Stimulated activated CD8-positive, alpha-beta memory T cell treated with anti-CD3 and anti-CD28 coated beads, Interleukin-7, amount 100 ng/mL, for 24 hours (primary cell): ENCODE data around the gene CIT.
A peak's percentile ranks its signal among the peaks of the same experiment; 100 is the strongest.
"Not testable (repeated sequence)": the region's sequence is repeated elsewhere in the genome, so short reads cannot be mapped to it uniquely, and the experiment has no call there.

ENCODE experiments used
- DNase-seq: peaks from one replicate; pipeline ENCODE4 v3.0.0-alpha.2; 2020; ENCODE audit warnings: low read depth

CIT gene

DNA sequence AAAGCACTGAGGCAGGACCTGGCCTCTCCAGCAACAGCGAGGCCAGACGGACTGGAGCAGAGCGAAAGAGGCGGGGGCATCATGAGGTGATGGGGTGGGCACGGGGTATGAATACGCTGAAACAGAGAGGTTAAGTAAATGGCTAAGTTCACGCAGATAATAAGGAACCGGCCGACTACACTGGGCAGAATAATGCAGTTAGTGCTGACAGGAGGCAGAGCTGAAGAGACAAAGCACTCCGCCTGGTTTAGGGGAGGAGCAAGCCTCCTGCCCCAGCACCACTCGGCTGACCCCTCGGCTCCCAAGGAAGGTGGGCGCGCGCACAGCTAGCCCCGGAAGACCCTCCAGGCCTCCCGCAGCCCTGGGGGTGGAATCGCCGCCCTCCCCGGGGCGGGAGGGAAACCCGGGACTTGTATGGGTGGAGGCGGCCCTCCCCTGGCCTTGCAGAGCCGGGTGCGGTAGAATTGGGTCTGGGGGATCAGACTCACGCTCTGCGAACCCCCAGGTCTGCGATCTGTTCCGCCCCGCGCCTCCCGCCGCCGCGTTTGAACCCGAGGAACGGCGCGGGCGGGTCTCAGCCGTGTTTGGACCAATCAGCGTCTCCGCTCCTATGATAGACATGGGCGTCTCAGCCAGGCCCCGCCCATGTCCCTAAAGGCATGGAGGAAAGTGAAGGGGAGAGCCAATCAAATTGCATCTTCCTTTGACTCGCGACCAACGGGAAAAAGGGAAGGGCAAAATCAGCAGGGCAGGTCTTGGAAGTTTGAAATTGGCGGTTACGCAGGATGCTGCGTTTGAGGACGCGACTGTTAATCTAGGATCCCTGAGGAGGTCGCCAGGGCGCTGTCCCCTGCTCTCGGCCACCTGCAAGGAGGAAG, at the start of gene CIT:
Gene CIT (minus strand): TSS at position 560 of the 878 bp plus-strand sequence. CDS start 1,152 bp downstream, outside the sequence.
- peak; percentile 64 for DNase-seq

GRCh38 chr12:119925269-119925668, 48.1 kb upstream of the CIT start:
- DNase-seq: no peak

DNA sequence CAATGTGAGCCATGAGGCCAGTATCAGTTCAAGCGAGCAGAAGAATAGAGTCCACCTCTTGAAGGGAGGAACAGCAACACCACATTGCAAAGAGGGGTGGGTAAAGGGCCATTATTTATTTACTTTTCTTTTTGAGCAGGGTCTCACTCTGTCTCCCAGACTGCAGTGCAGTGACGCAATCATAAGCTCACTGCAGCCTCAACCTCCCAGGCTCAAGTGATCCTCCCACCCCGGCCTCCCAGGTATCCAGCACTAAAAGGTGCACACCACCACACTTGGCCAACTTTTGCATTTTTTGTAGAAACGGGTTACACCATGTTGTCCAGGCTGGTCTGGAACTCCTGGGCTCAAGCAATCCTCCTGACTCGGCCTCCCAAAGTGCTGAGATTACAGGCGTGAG, 42.9 kb upstream of the CIT start:
- DNase-seq: no peak

DNA sequence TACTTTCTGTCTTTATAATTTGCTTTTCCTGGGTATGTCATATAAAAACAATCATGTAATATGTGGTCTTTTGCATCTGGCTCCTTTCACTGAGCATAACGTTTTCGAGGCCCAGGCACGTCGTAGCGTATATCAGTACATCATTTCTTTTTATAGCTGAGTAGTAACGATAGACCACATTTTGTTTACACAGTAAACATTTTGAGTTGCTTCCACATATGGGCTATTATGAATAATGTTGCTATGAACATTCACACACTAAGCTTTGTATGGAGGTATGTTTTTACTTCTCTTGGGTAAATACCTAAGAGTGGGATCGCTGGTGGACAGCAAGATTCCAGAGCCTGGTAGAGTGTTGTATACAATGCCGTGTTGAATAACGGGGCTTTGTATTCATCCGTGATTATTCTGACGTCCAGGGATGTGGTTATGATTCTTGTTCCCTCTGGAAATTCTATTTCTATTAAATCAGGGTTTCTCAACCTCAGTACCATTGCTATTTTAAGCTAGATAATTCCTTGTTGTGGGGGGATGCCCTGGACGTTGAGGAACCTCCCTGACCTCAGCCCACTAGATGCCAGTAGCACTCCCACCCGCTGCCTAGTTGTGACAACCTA, 38.9 kb upstream of the CIT start:
- no peak for DNase-seq

GRCh38 chr12:119914666-119915065, 37.5 kb upstream of the CIT start:
- no peak for DNase-seq

GRCh38 chr12:119913536-119914330, 36.6 kb upstream of the CIT start:
- DNase-seq: no peak

- DNase-seq: no peak
These were observed 34.1 kb upstream of the CIT start for GRCh38 chr12:119911182-119911581.

- DNase-seq: no peak
These were observed 33.5 kb upstream of the CIT start for GRCh38 chr12:119910586-119910985.

- DNase-seq: peak; percentile 42
These were observed 25.0 kb upstream of the CIT start for GRCh38 chr12:119902084-119902509.

DNA sequence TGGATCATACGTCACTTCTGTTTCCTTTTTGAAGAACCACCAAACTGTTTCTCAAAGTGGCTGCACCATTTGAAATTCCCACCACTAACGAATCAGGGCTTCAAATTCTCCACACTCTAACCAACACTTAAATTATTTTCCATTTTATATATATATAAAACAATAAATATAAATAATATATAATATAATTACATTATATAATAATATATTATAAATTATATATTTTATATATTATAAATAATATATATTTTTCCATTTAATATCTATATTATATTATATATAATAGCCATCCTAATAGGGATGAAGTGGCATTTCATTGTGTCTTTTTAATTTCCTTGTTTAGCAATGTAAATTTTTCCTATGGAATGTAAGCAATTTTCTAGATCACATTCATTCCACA, 24.6 kb upstream of the CIT start:
- no peak for DNase-seq

DNA sequence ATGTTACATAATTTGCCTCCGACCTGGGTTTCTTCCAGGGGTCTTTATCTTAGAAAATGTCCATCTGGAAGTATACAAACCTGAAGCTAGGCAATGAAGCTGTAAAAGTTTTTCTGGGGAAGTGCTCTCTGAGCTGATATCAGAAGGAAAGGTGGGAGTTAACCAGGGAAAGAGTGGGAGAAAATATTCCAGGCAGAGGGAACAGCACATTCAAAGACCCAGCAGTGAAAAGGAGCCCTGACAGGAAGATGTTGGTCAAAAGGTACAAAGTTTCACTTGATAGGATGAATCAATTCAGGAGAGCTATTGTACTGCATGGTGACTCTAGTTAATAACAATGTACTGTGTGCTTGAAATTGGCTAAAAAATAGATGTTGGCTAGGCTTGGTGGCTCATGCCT, 17.8 kb upstream of the CIT start:
- no peak for DNase-seq

DNA sequence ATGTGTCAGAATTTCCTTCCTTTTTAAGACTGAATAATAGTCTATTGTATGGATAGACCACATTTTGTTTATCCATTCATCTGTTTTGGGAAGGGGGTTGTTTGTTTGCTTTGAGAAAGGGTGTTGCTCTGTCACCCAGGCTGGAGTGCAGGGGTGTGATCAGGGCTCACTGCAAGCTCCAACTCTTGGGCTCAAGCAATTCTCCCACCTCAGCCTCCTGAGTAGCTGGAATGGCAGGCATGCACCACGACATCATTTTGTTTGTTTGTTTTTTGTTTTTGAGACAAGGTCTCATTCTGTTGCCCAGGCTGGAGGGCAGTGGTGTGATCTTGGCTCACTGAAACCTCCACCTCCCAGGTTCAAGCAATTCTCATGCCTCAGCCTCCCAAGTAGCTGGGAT, 15.5 kb upstream of the CIT start:
- DNase-seq: not testable (repeated sequence)

DNA sequence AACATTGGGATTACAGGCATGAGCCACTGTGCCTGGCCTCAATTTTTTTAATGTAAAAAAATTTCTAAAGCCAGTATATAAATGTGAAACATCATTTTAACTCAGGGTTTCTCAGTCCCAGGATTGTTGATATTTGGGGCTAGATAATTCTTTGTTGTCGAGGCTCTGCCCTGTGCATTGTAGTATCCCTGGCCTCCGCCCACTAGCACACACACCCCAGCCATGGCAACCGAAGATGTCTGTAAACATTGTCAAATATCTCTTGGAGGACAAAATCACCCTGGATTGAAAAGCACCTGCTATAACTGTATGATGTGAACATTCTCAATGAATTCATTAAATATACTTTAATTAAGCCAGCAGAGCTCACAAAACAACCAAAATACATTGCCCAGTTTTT, 8.4 kb upstream of the CIT start:
- DNase-seq: no peak

GRCh38 chr12:119883791-119884190, 6.7 kb upstream of the CIT start:
- not testable (repeated sequence) for DNase-seq

DNA sequence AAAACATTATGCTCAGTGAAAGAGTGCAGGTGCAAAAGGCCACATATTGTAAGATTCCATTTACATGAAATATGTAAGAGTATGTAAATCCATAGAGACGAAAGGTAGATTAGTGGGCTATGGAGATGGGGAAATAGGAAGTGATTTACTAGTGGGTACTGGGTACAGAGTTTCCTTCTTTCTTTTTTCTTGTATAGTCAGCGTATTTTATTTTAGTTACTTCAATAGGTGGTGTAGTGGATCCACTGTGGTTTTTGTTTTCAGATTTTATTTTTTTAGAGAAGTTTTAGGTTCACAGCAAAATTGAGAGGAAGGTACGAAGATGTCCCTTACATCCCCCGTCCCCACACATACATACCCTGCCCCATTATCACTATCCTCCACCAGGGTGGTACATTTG, 6.1 kb upstream of the CIT start:
- no peak for DNase-seq

DNA sequence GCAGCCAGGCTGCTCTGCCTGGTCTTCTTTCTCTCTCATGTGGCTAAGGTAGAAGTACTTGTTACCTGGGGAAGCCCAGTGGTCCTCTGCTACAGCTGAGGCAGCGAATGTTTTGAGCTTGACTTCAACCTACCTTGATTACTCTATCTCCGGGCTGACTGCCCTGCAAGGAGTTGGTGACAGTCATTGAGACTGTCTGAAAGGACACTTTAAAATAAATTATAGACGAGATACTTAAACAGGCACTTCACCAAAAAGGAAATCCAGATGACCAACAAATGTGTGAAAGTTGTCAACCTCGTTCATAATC, 474 bp upstream of the CIT start:
- no peak for DNase-seq

GRCh38 chr12:119870457-119870856, 6.7 kb downstream of the CIT start:
- no peak for DNase-seq

- DNase-seq: no peak
These were observed 7.4 kb downstream of the CIT start for GRCh38 chr12:119869720-119870119.

- no peak for DNase-seq
These were observed 8.1 kb downstream of the CIT start for GRCh38 chr12:119868992-119869391.

DNA sequence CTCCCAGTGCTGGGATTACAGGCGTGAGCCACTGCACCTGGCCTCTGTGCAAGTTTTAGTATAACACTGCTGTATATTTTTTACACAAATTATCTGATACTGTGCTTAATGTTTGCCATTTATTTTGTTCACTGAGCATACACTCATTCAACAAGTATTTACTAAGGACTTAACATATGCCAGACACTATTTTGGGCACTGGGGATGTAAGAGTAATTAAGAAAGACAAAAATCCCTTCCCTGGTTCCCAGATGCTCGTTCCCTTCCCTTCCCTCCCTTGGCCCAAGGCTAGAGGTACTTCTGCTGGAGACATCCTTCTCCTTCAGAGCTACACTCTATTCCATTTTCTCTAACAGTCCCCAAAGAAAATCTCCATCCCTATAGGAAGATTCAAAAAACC, 12.5 kb downstream of the CIT start:
- no peak for DNase-seq

DNA sequence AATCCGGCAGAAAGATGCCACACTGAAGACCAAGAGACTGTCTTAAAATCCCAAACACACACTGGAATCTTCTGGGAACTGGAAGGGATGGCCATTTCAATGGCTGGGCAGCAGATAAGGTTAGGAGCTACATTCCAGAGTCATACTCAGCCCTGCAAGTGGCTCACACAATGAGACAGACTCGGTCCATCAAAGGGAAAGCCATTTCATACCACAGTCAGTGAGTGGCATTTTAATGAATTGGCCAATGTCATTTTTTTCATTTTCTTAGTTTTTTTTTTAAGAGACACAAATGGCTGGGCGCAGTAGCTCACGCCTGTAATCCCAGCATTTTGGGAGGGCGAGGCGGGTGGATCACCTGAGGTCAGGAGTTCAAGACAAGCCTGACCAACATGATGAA, 17.9 kb downstream of the CIT start:
- DNase-seq: no peak

DNA sequence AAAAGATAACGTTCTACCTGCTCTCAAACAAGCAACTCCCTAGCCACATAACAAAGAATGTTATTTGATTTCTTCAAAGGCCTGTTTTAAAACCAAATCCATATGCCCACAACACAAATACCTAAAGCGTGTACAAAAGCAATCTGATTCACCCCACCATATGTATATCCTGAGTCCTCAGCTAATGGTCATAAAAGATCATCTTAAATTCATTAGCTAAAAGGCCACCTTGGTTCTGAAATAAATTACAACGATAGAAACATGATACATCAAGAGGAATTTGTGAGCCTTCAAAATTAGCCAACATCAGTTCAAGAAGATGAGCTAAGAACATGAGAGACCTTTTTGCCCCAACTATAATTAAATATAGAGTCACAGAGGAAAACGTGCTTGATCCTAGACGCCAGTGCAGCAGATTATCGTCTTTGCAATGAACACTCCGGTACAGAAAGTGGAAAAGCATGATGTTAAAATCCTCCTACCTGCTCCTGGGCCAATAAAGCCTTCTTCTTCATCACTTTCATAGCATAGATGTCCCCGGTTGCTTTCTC, 20.0 kb downstream of the CIT start:
- DNase-seq: no peak

DNA sequence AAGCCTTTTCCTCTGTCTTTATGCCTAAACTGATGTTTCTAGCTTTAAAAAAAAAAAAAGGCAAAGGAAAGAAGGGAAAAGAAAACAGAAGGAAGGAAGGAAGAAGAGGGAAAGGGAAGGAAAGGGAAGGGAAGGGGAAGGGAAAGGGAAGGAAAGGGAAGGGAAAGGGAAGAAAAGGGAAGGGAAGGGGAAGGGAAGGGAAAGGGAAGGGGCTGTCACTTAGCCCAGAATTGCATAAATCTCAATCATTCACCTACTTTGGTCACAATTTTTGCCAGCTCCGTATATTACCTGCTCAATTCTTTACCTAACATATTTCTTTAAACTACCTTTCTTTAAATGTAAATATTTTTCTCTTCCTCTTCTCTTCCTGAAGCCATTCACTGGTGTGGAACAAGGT, 26.8 kb downstream of the CIT start:
- DNase-seq: no peak
